Ishikawa (cell line): Measurements from ENCODE around the gene CHAT.

Experiments
- CEBPB ChIP-seq: IDR thresholded peaks from 2 replicates; pipeline ENCODE4 v1.6.1; 2012
- CREB1 ChIP-seq: IDR thresholded peaks from 2 replicates; pipeline ENCODE4 v1.6.1; 2012; ENCODE audit warnings: low read depth
- EGR1 ChIP-seq: IDR thresholded peaks from 2 replicates; pipeline ENCODE4 v1.6.1; 2012
- EP300 ChIP-seq: IDR thresholded peaks from 2 replicates; pipeline ENCODE4 v1.6.1; 2012; ENCODE audit warnings: borderline replicate concordance
- FOXM1 ChIP-seq: IDR thresholded peaks from 2 replicates; pipeline ENCODE4 v1.6.1; 2012; ENCODE audit warnings: low read depth, borderline replicate concordance
- NFIC ChIP-seq: IDR thresholded peaks from 2 replicates; pipeline ENCODE4 v1.6.1; 2012
- RAD21 ChIP-seq: IDR thresholded peaks from 2 replicates; pipeline ENCODE4 v1.6.1; 2012; ENCODE audit warnings: low read depth
- TAF1 ChIP-seq: IDR thresholded peaks from 2 replicates; pipeline ENCODE4 v1.6.1; 2012; ENCODE audit warnings: low read depth, mild to moderate bottlenecking
- TCF12 ChIP-seq: IDR thresholded peaks from 2 replicates; pipeline ENCODE4 v1.6.1; 2012; ENCODE audit warnings: low read depth
- TEAD4 ChIP-seq: IDR thresholded peaks from 2 replicates; pipeline ENCODE4 v1.6.1; 2012
- YY1 ChIP-seq: IDR thresholded peaks from 2 replicates; pipeline ENCODE4 v1.6.1; 2012; ENCODE audit warnings: low read depth
- ZBTB7A ChIP-seq: IDR thresholded peaks from 2 replicates; pipeline ENCODE4 v1.6.1; 2012; ENCODE audit warnings: low read depth
- TF ChIP-seq, protein P1 (sequence below): IDR thresholded peaks from 2 replicates; pipeline ENCODE4 v1.6.1; 2012
- TF ChIP-seq, protein P2 (sequence below): IDR thresholded peaks from 2 replicates; pipeline ENCODE4 v1.6.1; 2012
- TF ChIP-seq, protein P3 (sequence below): IDR thresholded peaks from 2 replicates; pipeline ENCODE4 v1.6.1; 2012; ENCODE audit warnings: low read depth, mild to moderate bottlenecking

CHAT gene

DNA sequence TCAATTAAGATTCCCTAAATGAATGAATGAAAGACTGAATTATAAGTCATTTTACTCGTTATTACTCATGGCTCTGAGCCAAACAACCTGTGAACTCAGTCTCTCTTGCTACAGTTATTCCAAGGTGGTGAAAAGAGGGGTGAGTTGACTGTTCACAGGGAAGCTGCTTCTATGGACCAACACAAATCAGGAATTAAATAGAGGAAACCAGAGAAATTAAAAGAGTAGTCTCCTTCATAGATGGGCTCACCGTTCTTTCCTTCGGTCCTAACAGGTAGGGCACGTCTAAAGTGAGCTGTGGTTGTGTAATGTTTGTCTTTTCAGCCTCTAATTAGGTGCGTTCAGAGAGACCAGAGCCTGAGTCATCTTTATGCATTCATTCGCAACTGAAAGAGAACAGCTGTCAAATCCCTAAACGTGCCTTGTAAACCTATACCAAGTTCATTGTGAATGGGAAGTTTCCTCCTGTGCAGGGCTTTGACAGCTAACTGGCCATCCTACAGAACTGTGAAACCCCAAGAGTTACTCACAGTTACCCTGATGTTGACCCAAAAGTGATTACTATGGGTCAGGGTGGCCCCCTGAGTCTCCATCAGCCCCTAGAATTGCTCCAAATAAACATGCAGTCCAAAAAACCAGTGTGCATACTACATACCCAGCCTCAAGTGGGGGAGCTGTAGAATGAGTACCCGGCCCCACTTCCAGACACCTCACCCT, 47.5 kb downstream of the CHAT start:
- TF ChIP-seq, protein P1, sequence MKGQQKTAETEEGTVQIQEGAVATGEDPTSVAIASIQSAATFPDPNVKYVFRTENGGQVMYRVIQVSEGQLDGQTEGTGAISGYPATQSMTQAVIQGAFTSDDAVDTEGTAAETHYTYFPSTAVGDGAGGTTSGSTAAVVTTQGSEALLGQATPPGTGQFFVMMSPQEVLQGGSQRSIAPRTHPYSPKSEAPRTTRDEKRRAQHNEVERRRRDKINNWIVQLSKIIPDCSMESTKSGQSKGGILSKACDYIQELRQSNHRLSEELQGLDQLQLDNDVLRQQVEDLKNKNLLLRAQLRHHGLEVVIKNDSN = no peak
- TF ChIP-seq NFIC = no peak
- TF ChIP-seq, protein P2, sequence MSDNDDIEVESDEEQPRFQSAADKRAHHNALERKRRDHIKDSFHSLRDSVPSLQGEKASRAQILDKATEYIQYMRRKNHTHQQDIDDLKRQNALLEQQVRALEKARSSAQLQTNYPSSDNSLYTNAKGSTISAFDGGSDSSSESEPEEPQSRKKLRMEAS = no peak
- TF ChIP-seq YY1 = no peak
- TF ChIP-seq FOXM1 = no peak
- no peak for TF ChIP-seq EGR1
- no peak for TF ChIP-seq TCF12
- TF ChIP-seq CREB1 = no peak
- TF ChIP-seq TAF1 = no peak
- no peak for TF ChIP-seq ZBTB7A
- no peak for TF ChIP-seq RAD21
- no peak for TF ChIP-seq EP300
- TF ChIP-seq, protein P3, sequence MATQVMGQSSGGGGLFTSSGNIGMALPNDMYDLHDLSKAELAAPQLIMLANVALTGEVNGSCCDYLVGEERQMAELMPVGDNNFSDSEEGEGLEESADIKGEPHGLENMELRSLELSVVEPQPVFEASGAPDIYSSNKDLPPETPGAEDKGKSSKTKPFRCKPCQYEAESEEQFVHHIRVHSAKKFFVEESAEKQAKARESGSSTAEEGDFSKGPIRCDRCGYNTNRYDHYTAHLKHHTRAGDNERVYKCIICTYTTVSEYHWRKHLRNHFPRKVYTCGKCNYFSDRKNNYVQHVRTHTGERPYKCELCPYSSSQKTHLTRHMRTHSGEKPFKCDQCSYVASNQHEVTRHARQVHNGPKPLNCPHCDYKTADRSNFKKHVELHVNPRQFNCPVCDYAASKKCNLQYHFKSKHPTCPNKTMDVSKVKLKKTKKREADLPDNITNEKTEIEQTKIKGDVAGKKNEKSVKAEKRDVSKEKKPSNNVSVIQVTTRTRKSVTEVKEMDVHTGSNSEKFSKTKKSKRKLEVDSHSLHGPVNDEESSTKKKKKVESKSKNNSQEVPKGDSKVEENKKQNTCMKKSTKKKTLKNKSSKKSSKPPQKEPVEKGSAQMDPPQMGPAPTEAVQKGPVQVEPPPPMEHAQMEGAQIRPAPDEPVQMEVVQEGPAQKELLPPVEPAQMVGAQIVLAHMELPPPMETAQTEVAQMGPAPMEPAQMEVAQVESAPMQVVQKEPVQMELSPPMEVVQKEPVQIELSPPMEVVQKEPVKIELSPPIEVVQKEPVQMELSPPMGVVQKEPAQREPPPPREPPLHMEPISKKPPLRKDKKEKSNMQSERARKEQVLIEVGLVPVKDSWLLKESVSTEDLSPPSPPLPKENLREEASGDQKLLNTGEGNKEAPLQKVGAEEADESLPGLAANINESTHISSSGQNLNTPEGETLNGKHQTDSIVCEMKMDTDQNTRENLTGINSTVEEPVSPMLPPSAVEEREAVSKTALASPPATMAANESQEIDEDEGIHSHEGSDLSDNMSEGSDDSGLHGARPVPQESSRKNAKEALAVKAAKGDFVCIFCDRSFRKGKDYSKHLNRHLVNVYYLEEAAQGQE = no peak

DNA sequence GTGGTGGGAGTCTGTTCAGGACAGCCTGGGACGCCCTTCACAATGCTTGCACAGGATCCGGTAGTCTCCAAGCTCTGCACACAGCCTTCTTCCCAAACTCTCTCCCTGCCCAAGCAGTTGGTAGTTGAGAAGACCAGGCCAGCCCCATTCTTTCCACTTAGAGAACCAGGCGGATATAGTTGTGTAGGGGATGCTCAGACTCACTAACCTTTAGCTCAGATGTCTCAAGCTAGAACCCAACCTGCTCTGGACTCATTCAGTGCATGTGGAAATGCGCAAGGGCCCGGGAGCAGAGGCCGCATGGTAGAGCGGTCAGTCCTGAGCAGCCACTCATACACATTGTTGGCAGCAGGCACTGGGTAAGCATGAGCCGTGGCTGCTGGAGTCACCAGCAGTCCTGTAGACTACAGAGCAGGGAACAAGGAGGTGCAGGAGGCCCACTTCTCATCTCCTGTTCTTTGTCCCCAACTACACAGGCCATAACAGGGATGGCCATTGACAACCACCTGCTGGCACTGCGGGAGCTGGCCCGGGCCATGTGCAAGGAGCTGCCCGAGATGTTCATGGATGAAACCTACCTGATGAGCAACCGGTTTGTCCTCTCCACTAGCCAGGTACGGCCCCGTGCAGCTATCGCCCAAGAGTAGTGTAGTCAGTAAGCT, 48.5 kb downstream of the CHAT start:
- TF ChIP-seq EP300 (no peak), NFIC (no peak), TCF12 (no peak), YY1 (no peak), FOXM1 (no peak), EGR1 (no peak), ZBTB7A (no peak), CEBPB (no peak), TAF1 (no peak), TEAD4 (no peak), RAD21 (no peak), CREB1 (no peak)
- TF ChIP-seq, protein P2 = no peak
- TF ChIP-seq, protein P1 = no peak
- TF ChIP-seq, protein P3 = no peak

DNA sequence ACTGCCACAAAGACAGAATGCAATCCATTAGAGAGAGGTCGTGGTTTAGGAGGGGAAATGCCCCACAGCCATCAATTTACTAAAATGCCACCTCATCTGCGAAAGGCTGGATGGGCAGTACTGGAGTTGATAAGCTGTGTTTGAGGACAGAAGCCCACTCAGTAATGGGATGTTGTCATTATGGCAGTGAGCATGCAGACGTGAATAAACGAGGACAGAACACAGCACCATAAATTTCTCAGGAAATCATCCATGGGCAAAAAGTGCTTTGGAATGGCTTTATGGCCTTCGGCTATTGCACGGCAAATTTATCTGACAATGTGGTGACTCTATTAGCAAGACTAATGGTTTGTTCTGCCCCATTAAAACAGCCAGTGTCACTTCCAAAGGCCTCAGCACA, 49.8 kb downstream of the CHAT start:
- no peak for TF ChIP-seq NFIC
- no peak for TF ChIP-seq YY1

DNA sequence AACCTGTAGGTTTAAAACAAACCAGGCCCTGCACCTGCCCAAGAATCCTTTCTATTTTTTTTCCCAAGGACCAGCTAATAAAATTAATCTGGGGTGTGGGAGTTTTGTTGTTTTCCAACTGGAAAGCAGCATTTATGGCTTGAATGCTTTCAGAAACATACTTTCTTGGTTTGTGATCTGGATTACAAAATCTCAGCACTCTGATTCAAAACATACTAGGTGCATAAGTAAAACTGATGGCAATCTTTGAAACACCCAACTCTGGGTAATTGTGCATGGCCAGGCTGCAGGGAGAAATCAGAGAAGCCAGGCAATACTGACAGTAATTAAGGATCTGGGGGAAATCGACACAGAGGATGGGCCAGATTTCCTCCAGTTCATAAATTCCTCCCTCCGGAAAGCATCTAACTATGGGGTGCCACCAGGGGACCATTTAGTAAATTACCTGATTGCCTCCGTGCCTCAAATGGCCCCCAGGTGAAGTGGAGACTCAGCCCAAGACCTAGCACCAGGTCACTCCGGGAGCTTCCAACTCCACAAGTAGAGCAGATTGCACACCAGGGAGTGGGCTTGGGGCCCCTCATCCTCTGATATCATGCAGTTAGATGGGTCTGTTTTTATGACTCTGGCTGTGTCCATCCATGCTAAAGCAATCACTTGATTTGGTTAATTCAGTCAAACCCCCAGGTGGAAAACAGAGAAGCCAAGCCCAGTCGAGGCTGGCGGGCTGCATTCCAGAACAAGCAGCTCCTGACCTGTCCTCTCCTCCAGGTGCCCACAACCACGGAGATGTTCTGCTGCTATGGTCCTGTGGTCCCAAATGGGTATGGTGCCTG, 50.4 kb downstream of the CHAT start:
- no peak for TF ChIP-seq YY1
- no peak for TF ChIP-seq CEBPB
- TF ChIP-seq ZBTB7A = no peak
- TF ChIP-seq TCF12 = no peak
- no peak for TF ChIP-seq EP300
- no peak for TF ChIP-seq TAF1
- TF ChIP-seq, protein P3 = no peak
- no peak for TF ChIP-seq RAD21
- no peak for TF ChIP-seq TEAD4
- TF ChIP-seq EGR1 = no peak
- TF ChIP-seq NFIC = no peak
- TF ChIP-seq, protein P2 = no peak
- TF ChIP-seq, protein P1 = no peak
- TF ChIP-seq CREB1 = no peak
- TF ChIP-seq FOXM1 = no peak
